A549 (cell line): Measurements from ENCODE around the gene GBF1.

Experiments used
- EP300 ChIP-seq, 2 experiments: fragments of >200 bp; sonication (Bioruptor Twin); formaldehyde crosslinking; IDR thresholded peaks; 2 replicates in 1 of 2; 3 replicates in 1 of 2; pipeline ENCODE4 v1.6.1; 2016 to 2017
- ESRRA ChIP-seq: fragments of 150-350 bp; IDR thresholded peaks from 2 replicates; pipeline ENCODE4 v1.6.1; 2014; ENCODE audit warnings: mild to moderate bottlenecking, low read length, borderline replicate concordance
- FOSL2 ChIP-seq, 2 experiments: fragments of 450-650 bp in 1 of 2; fragments of >200 bp in 1 of 2; sonication (Bioruptor Twin) in 1 of 2; formaldehyde crosslinking; IDR thresholded peaks; 2 replicates each; pipeline versions ENCODE4 v1.5.0 to v1.6.1; 2016 to 2020; ENCODE audit warnings: mild to moderate bottlenecking in 1 of 2, moderate library complexity in 1 of 2
- MAZ ChIP-seq: fragments of 150-350 bp; IDR thresholded peaks from 2 replicates; pipeline ENCODE4 v1.6.1; 2014; ENCODE audit warnings: antibody characterized with exemption, low read depth, low read length, borderline replicate concordance
- NFE2L2 ChIP-seq: fragments of 150-350 bp; conservative IDR thresholded peaks from 2 replicates; pipeline ENCODE4 v1.6.1; 2014; ENCODE audit warnings: low read length
- TF ChIP-seq, protein P1 (sequence below): fragments of >200 bp; sonication (Bioruptor Twin); formaldehyde crosslinking; IDR thresholded peaks from 3 replicates; pipeline ENCODE4 v1.5.1; 2016
- TF ChIP-seq, protein P2 (sequence below): IDR thresholded peaks from 2 replicates; pipeline ENCODE4 v1.6.1; 2012

DNA sequence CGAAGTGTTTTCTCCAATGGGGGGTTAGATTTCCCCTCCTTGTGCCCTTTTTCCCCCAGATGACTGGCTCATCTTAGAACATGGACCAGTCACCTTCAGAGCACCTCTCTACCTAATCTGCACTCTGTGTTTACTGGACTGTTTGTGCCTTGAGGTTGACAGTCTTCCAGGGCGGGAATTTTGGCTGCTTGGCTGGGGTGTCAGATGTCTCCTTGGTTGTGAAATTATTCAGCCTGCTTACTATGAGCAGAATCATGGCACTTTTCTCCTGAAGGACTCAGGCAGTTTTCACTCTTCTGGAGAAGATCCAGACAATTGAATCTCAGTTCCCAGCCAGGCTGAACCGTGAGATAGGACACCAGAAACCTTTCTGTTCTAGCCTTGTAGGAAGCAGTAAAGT, 89.9 kb downstream of the GBF1 start:
- TF ChIP-seq EP300 (IDR thresholded peaks at IDR 0.05) (no peak), FOSL2 (IDR thresholded peaks at IDR 0.05) (no peak), FOSL2 (CRISPR knock-in tag; IDR thresholded peaks at IDR 0.05) (no peak), NFE2L2 (no peak), ESRRA (no peak), MAZ (no peak)
- TF ChIP-seq, protein P1, sequence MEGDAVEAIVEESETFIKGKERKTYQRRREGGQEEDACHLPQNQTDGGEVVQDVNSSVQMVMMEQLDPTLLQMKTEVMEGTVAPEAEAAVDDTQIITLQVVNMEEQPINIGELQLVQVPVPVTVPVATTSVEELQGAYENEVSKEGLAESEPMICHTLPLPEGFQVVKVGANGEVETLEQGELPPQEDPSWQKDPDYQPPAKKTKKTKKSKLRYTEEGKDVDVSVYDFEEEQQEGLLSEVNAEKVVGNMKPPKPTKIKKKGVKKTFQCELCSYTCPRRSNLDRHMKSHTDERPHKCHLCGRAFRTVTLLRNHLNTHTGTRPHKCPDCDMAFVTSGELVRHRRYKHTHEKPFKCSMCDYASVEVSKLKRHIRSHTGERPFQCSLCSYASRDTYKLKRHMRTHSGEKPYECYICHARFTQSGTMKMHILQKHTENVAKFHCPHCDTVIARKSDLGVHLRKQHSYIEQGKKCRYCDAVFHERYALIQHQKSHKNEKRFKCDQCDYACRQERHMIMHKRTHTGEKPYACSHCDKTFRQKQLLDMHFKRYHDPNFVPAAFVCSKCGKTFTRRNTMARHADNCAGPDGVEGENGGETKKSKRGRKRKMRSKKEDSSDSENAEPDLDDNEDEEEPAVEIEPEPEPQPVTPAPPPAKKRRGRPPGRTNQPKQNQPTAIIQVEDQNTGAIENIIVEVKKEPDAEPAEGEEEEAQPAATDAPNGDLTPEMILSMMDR, result no peak
- TF ChIP-seq, protein P2, sequence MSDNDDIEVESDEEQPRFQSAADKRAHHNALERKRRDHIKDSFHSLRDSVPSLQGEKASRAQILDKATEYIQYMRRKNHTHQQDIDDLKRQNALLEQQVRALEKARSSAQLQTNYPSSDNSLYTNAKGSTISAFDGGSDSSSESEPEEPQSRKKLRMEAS, result no peak
